Measurements from ENCODE around the gene CD40LG.

Gene CD40LG

GRCh38 chrX:136647677-136648360 is at the start of gene CD40LG:
TSS of gene CD40LG (plus strand) at chrX:136648158. CDS start at chrX:136648249, 91 bp downstream.
- no peak for DNase-seq (ENCODE audit: low read depth)

- no peak for DNase-seq (ENCODE audit: low read depth)
Measured at GRCh38 chrX:136598631-136599030, 49.3 kb upstream of the CD40LG start.

DNA sequence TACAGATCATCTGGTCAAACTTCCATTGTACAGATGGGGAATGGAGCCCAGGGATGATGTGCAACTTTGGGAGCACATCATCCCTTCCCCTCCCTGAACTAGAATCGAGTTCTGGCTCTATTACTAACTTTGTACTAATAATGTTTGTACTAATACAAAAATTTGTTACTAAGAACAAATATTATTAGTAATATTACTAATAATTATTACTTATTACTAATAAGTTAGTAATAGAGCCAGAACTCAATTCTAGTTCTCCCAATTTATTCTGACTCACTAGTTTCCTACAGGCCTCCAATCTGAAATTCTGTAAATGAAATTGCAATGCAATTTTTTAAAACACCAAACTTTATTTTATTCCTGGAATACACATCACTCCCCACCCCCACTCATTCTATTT is 47.9 kb upstream of the CD40LG start:
- no peak for DNase-seq (ENCODE audit: low read depth)

DNA sequence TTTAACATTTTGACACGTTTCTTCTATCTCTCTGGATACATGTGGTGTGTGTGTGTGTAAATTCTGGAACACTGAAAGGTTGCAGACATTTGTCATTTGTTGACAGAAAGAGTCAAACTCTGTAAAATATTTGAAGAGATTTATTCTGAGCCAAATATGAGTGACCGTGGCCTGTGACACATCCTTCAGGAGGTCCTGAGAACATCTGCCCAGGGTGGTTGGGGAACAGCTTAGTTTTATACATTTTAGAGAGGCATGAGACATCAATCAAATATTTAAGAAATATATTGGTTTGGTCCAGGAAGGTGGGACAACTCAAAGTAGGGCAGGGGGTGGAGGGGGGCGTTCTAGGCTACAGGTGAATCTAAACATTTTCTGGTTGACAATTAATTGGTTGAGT is 40.7 kb upstream of the CD40LG start:
- DNase-seq (ENCODE audit: low read depth): no peak

GRCh38 chrX:136608295-136608933 is 39.5 kb upstream of the CD40LG start:
- DNase-seq (ENCODE audit: low read depth): no peak

DNA sequence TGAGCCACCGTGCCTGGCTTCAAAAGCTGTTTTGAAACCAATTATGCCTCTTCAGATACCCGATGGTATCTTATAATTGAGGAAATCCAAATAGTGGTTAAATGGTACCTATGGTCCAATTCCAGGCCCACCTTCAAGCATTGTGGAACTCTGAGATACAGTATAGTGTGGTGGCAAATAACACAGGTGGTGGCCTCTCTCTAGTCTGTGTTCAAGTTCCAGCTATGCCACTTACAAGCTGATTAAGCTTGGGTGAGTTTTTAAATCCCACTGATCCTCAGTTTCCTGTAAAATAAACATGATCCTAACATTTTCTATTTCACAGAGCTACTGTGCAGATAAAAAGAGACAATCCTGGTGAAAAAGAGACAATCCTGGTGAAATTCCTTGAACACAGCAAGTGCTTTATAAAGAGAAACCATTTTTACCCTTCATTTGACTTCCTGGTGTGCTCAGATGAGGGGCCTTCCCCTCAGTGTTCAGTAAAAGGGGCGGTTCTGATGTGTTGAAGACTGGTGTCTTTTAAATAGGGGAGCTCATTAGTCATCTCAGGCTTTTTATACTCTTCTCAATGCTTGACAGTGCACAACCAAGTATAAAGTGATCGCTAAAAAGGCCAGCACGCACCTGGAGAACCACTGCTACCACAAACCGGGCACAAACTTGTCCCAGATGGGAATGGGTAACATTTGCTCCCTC is 30.8 kb upstream of the CD40LG start:
- DNase-seq (ENCODE audit: low read depth): no peak

DNA sequence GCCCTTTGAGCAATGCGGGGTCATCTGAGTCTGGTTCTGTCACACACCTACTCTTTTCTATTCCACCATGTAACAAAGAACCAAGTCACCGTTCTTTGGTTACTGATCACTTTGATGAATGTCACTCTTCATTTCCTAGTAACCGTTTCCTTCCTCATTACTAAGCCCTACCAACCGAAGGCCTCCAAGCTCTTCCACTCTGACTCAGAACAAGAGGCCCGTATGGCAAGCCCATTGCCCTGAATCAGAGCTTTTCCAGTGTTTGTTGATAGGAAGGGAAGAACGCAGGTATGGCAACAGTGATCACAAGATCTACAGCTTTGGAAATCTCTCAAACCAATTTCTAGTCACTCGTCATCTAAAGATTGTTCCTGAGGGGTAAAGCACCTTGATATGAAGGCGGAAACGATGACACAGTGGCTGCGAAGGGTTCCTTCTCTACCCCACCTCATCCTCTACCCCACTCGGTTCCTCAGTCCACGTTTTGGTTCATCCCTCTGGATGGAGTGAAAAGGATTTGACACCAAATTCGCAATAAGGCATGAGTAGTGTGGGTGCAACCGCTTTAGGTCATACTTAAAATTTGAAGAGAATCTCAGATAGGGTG is 28.0 kb upstream of the CD40LG start:
- DNase-seq (ENCODE audit: low read depth): no peak

- DNase-seq (ENCODE audit: low read depth): no peak
Measured at GRCh38 chrX:136620780-136621179, 27.2 kb upstream of the CD40LG start.

DNA sequence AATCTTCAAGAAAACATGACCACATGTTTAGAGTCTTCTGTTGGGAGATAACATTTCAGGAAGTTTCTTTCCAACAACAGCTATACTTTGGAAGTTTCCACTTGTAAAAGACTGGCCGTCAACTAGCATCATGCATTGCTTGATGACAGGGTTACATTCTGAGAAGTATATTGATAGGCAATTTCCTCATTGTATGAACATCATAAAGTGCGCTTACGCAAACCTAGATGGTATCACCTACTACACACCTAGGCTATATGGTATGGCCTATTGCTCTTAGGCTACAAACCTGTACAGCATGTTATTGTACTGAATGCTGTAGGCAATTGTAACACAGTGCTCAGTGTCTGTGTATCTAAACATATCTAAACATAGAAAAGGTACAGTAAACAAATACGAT is 25.4 kb upstream of the CD40LG start:
- no peak for DNase-seq (ENCODE audit: low read depth)

GRCh38 chrX:136623396-136623795 is 24.6 kb upstream of the CD40LG start:
- no peak for DNase-seq (ENCODE audit: low read depth)

DNA sequence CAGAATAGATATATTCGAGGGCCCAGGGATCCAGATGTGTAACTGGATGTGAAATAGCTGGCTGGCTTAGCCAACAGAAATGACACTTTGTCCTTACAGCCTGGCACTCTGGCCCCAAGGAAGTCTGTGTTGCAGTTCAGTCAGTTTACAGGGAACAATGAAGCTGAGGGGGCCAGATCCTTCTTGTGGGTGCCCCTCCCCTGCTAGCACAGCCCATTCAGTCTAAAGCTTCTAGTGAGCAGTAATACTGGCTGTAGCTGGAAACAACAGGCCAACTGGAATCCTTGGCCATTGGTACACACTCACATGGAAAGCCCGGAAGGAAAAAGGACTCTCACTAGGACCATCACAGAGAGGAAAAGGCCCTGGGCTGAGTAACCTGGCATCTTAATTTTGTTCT is 22.7 kb upstream of the CD40LG start:
- no peak for DNase-seq (ENCODE audit: low read depth)

DNA sequence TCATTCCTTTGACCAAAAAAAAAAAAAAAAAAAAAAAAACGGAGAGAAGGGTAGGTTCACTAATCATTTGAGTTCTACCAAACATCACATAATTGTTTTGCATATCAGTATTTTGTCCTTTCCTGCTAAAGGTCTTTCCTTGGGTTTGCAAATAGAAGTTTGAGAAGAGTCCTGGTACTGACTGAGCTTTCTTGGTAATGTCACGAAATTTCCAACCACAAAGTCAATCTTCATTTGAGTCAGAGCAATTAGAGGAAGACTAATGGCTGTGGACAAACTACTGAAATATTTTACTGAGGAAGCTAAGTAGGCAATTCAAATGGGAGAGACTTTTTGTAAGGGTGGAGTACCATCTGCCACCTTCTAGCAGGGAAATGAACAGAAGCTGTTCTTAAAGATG is 21.7 kb upstream of the CD40LG start:
- DNase-seq (ENCODE audit: low read depth): no peak

DNA sequence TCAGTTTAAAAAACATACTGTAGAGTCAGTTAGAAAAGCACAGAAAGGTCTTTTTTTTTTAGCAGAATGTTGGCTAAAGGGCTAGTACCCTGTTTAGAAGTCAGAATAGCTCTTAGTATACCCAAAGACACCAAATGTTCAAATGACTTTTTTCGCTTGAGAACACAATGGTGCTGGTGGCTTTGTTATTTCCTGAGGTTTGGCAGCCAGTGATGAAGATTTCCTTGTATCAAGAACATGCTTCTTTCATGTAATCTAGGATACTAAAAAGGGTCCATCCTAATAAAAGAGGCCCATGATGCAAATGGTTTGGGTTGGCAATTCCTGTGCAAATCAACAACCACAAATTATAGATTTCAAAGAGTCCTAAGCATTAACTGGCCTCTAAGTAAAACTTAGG is 21.1 kb upstream of the CD40LG start:
- DNase-seq (ENCODE audit: low read depth): no peak

GRCh38 chrX:136627409-136627808 is 20.5 kb upstream of the CD40LG start:
- DNase-seq (ENCODE audit: low read depth): no peak

DNA sequence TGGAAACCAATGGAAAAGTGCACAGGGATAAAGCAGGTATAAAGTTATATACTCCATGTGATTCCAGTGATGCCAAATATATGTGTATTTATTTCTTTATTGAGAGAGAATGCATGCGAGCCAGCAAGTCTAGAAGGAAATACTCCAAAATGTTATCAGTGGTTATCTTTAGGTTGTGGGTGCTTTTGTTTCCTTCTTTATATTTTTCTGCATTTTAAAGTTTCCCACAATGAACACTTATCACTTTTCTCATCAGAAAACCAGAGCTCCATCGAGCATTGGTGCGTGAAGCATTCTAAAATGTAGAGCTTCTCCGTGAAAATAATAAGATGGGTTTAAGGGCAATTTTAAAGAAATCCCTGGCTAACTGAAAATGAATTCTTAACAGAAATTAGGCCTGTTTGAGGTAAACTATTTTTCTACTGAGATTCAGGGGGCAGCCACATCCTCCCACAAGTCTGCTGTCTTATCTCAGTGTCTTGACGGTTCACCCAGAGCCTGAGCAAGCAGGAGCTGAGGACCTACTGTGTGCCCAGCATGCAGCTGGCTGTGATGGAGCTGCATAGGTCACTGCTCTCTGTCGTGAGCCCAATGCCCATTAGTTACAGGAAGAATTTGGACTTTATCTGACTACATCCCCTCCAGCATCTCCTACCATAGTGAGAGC is 18.7 kb upstream of the CD40LG start:
- DNase-seq (ENCODE audit: low read depth): no peak

DNA sequence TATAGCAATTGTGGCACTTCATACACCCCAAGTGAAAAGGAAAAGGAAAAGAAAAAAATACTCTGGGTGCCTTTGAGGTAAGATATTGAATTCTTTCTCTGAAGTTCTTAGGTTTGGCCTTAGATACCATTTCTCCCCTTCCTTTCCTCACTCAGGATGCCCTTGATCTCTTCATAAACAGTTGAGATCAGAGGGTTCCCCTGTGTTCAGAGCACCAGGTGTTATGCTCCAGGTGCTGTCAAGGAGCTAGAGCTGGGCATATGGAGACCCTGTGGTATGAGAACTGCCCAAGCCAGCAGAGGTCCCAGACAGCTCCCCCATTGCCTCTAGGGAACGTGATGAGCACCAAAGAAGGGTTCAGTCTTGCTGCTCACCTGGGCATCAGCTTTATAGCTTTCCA is 17.1 kb upstream of the CD40LG start:
- DNase-seq (ENCODE audit: low read depth): no peak

DNA sequence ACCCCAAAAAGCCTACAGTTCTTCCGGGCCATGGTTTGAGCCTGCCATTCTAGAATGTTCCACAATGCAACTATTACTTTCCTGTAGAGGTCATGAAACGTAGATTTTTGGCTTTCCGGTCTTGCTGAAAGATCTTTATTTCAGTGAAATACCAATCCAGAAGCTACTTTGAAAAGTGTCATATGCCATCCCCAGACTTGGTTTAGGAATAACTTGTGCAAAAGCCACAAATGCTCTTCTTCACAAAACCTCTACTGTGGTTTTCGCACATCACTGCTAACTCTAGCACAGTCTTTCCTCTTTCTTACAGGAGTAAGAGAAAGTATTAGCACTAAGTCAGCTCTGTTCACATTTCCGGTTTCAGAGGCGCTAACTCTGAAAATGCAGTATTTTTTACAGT is 12.7 kb upstream of the CD40LG start:
- no peak for DNase-seq (ENCODE audit: low read depth)

DNA sequence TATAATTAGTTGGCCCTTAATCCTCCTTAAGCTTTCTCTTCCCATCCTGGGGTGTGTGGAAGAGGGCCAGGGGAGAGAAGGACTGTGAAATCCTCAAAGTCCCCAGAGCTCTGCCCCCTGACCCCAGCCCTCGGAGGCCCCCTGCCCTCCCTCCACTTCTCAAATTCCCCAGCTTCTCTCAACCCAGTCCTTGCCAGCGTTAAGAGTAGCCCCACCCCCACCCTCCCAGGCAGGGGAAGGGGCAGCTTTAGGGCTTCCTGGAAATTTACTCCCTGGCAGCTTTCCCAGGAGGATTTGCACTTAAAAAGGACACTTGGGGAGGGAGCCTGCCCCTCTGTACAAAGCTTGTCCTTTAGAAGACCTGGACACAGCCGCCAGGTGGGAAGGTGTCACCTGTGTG is 11.8 kb upstream of the CD40LG start:
- no peak for DNase-seq (ENCODE audit: low read depth)

GRCh38 chrX:136639506-136640176 is 8.3 kb upstream of the CD40LG start:
- DNase-seq (ENCODE audit: low read depth): no peak

GRCh38 chrX:136643243-136643642 is 4.7 kb upstream of the CD40LG start:
- DNase-seq (ENCODE audit: low read depth): no peak

DNA sequence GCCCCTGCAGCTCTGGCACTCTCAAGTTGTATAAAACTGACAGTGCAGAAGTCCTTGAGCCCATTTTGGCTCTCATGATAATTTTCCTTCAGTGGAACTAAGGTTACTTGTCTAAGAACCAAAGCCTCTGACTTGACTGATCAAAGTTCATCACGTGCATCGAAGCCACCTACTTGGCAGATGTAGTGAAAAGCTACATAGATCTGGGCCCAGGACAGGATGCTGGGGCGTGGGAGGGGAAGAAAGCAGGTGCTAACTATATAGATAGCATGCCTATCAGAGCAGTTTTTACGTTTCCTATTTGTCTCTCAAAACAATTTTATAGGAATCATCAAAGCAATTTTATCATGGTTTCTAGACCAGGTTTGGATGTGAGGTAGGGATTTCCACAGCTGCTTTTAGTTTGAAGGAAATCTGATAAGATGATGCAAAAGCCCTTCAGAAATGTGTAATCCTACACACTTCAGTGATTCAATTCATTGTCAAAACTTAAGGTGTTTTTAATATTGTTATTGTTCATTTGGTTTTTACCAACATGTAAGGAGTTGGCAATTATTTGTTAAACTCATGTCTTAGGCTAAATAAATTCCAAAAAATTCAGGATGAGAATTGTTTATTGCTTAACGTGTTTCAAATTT is 1.2 kb upstream of the CD40LG start:
- no peak for DNase-seq (ENCODE audit: low read depth)
